H9 (cell line): ENCODE data around the gene IL1RN. TPM values are rescaled to one million over a fixed set of nuclear protein-coding genes. Genes with fewer than 3 reads are reported as not detected.

Source experiments
- DNase-seq: peaks from one replicate; pipeline ENCODE4 v3.0.0-alpha.2; 2017
- H2AFZ ChIP-seq: one replicate; pipeline ENCODE4 v1.6.1; 2013; ENCODE audit warnings: mild to moderate bottlenecking, low read length, control low read depth, moderate library complexity
- H2AK5ac ChIP-seq: 2 replicates; pipeline ENCODE4 v1.6.1; 2013; ENCODE audit warnings: low read length, control low read depth, mixed read lengths; ENCODE audit not compliant: insufficient read length
- H2BK120ac ChIP-seq: one replicate; pipeline ENCODE4 v1.6.1; 2013; ENCODE audit warnings: low read depth, mild to moderate bottlenecking, low read length, control low read depth, inconsistent platforms; ENCODE audit not compliant: poor library complexity, severe bottlenecking
- H2BK12ac ChIP-seq: 2 replicates; pipeline ENCODE4 v1.6.1; 2013; ENCODE audit warnings: low read length, control low read depth, mixed read lengths, low read depth; ENCODE audit not compliant: insufficient read length
- H2BK15ac ChIP-seq: 2 replicates; pipeline ENCODE4 v1.6.1; 2013; ENCODE audit warnings: low read depth, low read length, control low read depth
- H2BK20ac ChIP-seq: one replicate; pipeline ENCODE4 v1.6.1; 2013; ENCODE audit warnings: low read depth, mild to moderate bottlenecking, low read length, control low read depth, inconsistent platforms; ENCODE audit not compliant: poor library complexity, severe bottlenecking
- H2BK5ac ChIP-seq: 2 replicates; pipeline ENCODE4 v1.6.1; 2013; ENCODE audit warnings: low read length, control low read depth, mixed read lengths; ENCODE audit not compliant: insufficient read length
- H3K14ac ChIP-seq: 2 replicates; pipeline ENCODE4 v1.6.1; 2013; ENCODE audit warnings: low read length, control low read depth; ENCODE audit not compliant: insufficient read depth
- H3K18ac ChIP-seq: 2 replicates; pipeline ENCODE4 v1.6.1; 2013; ENCODE audit warnings: low read depth, mild to moderate bottlenecking, mixed read lengths, low read length, control low read depth; ENCODE audit not compliant: insufficient read length
- H3K23ac ChIP-seq: 2 replicates; pipeline ENCODE4 v1.6.1; 2013; ENCODE audit warnings: low read length, control low read depth, mixed read lengths, low read depth; ENCODE audit not compliant: insufficient read length
- H3K23me2 ChIP-seq: 2 replicates; pipeline ENCODE4 v1.6.1; 2013; ENCODE audit warnings: low read depth, mild to moderate bottlenecking, mixed read lengths, low read length, control low read depth; ENCODE audit not compliant: insufficient read length, poor library complexity, severe bottlenecking
- H3K27ac ChIP-seq: 2 replicates; pipeline ENCODE4 v1.5.1; 2013; ENCODE audit warnings: low read length, control low read depth, mixed read lengths, low read depth; ENCODE audit not compliant: insufficient read length
- H3K27me3 ChIP-seq: 2 replicates; pipeline ENCODE4 v1.6.1; 2013; ENCODE audit warnings: low read length, control low read depth, inconsistent platforms; ENCODE audit not compliant: insufficient read depth
- H3K4ac ChIP-seq: 2 replicates; pipeline ENCODE4 v1.6.1; 2013; ENCODE audit warnings: low read depth, mild to moderate bottlenecking, control low read depth, inconsistent platforms, low read length, moderate library complexity
- H3K4me1 ChIP-seq: 2 replicates; pipeline ENCODE4 v1.6.1; 2013; ENCODE audit warnings: low read length, control low read depth, inconsistent platforms; ENCODE audit not compliant: insufficient read depth
- H3K4me2 ChIP-seq: 2 replicates; pipeline ENCODE4 v1.6.1; 2013; ENCODE audit warnings: low read length, control low read depth, mixed read lengths; ENCODE audit not compliant: insufficient read length, insufficient read depth
- H3K56ac ChIP-seq: 2 replicates; pipeline ENCODE4 v1.6.1; 2013; ENCODE audit warnings: low read depth, mild to moderate bottlenecking, mixed read lengths, low read length, control low read depth; ENCODE audit not compliant: insufficient read length
- H3K79me1 ChIP-seq: 2 replicates; pipeline ENCODE4 v1.6.1; 2013; ENCODE audit warnings: low read depth, mild to moderate bottlenecking, moderate library complexity, low read length, control low read depth, inconsistent platforms; ENCODE audit not compliant: insufficient read depth, poor library complexity, severe bottlenecking
- H3K79me2 ChIP-seq: 2 replicates; pipeline ENCODE4 v1.6.1; 2013; ENCODE audit warnings: low read length, control low read depth, inconsistent platforms; ENCODE audit not compliant: insufficient read depth
- H3K9ac ChIP-seq: 2 replicates; pipeline ENCODE4 v1.6.1; 2013; ENCODE audit warnings: low read length, control low read depth, mixed read lengths; ENCODE audit not compliant: insufficient read length; ENCODE audit errors: extremely low read depth
- H3K9me3 ChIP-seq: one replicate; pipeline ENCODE4 v1.6.1; 2013; ENCODE audit warnings: low read depth, low read length, inconsistent platforms; ENCODE audit not compliant: control insufficient read depth
- H3T11ph ChIP-seq: one replicate; pipeline ENCODE4 v1.6.1; 2013; ENCODE audit warnings: mild to moderate bottlenecking, low read length, control low read depth, inconsistent platforms
- H4K20me1 ChIP-seq: one replicate; pipeline ENCODE4 v1.6.1; 2013; ENCODE audit not compliant: control insufficient read depth, insufficient read length, insufficient read depth
- H4K5ac ChIP-seq: 2 replicates; pipeline ENCODE4 v1.6.1; 2013; ENCODE audit warnings: low read depth, mild to moderate bottlenecking, mixed read lengths, low read length, control low read depth; ENCODE audit not compliant: insufficient read length
- H4K8ac ChIP-seq: replicated peaks from 2 replicates; pipeline ENCODE4 v1.6.1; 2013; ENCODE audit warnings: low read length, control low read depth, mixed read lengths, low read depth; ENCODE audit not compliant: insufficient read length
- H4K91ac ChIP-seq: 2 replicates; pipeline ENCODE4 v1.6.1; 2013; ENCODE audit warnings: low read depth, mild to moderate bottlenecking, moderate library complexity, mixed read lengths, low read length, control low read depth; ENCODE audit not compliant: insufficient read length
- H3K27ac Mint-ChIP-seq, 3 experiments: 2 replicates in 2 of 3; 3 replicates in 1 of 3; pipeline ENCODE4 v1.8.0; 2020 to 2021; ENCODE audit warnings: mixed read lengths in 3 of 3, mild to moderate bottlenecking in 1 of 3, moderate library complexity in 1 of 3
- H3K27me3 Mint-ChIP-seq: 2 replicates; pipeline ENCODE4 v1.8.0; 2021; ENCODE audit warnings: low read depth, mild to moderate bottlenecking, moderate library complexity, mixed read lengths
- H3K36me3 Mint-ChIP-seq, 3 experiments: 2 replicates in 2 of 3; 3 replicates in 1 of 3; pipeline ENCODE4 v1.8.0; 2020 to 2021; ENCODE audit warnings: low read depth in 3 of 3, mixed read lengths in 3 of 3; ENCODE audit not compliant: insufficient read depth in 1 of 3
- H3K4me1 Mint-ChIP-seq, 2 experiments: 2 replicates each; pipeline ENCODE4 v1.8.0; 2020; ENCODE audit warnings: mixed read lengths in 2 of 2
- H3K4me3 Mint-ChIP-seq, 2 experiments: 2 replicates in 1 of 2; 3 replicates in 1 of 2; pipeline ENCODE4 v1.8.0; 2020 to 2021; ENCODE audit warnings: mild to moderate bottlenecking in 2 of 2, mixed read lengths in 2 of 2, moderate library complexity in 1 of 2
- H3K9me3 Mint-ChIP-seq, 2 experiments: 2 replicates in 1 of 2; 3 replicates in 1 of 2; pipeline ENCODE4 v1.8.0; 2020; ENCODE audit warnings: mild to moderate bottlenecking in 2 of 2, mixed read lengths in 2 of 2, moderate library complexity in 1 of 2
- CTCF ChIP-seq: fragments of 200-600 bp; sonication (generic); conservative IDR thresholded peaks from 3 replicates; pipeline ENCODE4 v1.8.0; 2021; ENCODE audit warnings: antibody characterized with exemption, mild to moderate bottlenecking
- WGBS: extraction: QIAGEN DNeasy Blood & Tissue Kit; methylation state at CpG from one replicate; pipeline ENCODE4 v1.1.7; 2013; ENCODE audit warnings: missing lambda C conversion rate, low lambda C conversion rate, mixed read lengths; ENCODE audit not compliant: insufficient read length; ENCODE audit errors: extremely low coverage; 5-methylcytosine and 5-hydroxymethylcytosine counted together
- total RNA-seq: library from RNA; stranded (reverse); gene quantifications from 2 replicates; pipeline ENCODE4 v1.2.1, GENCODE V29; 2021

Gene IL1RN
- total RNA-seq, 1 experiment from 2014 or later: not detected

- H3K4me1 Mint-ChIP-seq: peaks cover 12 to 13% of the 10 kb centered on the region in 2 experiments
- no CpG with 5 or more reads among the region's 8 CpGs for WGBS
- H3K27ac Mint-ChIP-seq: no peak overlapping the region
- Histone ChIP-seq H3K9ac (no peak overlapping the region), H3K18ac (no peak overlapping the region), H4K5ac (no peak overlapping the region), H4K91ac (no peak overlapping the region), H2BK12ac (no peak overlapping the region), H3K79me2 (no peaks in the 10 kb centered on the region), H2BK5ac (no peak overlapping the region), H2AK5ac (no peak overlapping the region), H3K56ac (no peak overlapping the region), H2AFZ (no peak overlapping the region), H4K20me1 (no peaks in the 10 kb centered on the region), H2BK15ac (no peak overlapping the region), H3K4ac (no peak overlapping the region), H2BK120ac (no peak overlapping the region), H3K4me2 (no peak overlapping the region), H2BK20ac (no peak overlapping the region), H3K4me1 (no peaks in the 10 kb centered on the region; the same call in 1 of the 2 replicates), H3K23me2 (no peaks in the 10 kb centered on the region), H3K9me3 (no peaks in the 10 kb centered on the region), H3K23ac (no peak overlapping the region), H3K14ac (no peak overlapping the region), H4K8ac (no peak overlapping the region), H3T11ph (no peak overlapping the region), H3K27me3 (no peaks in the 10 kb centered on the region), H3K79me1 (no peaks in the 10 kb centered on the region), H3K27ac (no peak overlapping the region)
- no peaks in the 10 kb centered on the region; a peak in 1 of 7 replicates for H3K36me3 Mint-ChIP-seq
- H3K27me3 Mint-ChIP-seq: peaks cover 9% of the 10 kb centered on the region
- no peaks in the 10 kb centered on the region; a peak in 1 of 5 replicates for H3K9me3 Mint-ChIP-seq
- DNase-seq: no peak
- H3K4me3 Mint-ChIP-seq: no peak overlapping the region
- no peak for TF ChIP-seq CTCF
Measured at GRCh38 chr2:113183264-113183663, 55.9 kb downstream of the IL1RN start.

Other genes starting within 250 kb of the IL1RN start
- 0.55 TPM in 1 of 2 replicates, not detected in the other for gene IL37, start 216.4 kb upstream of the IL1RN start, total RNA-seq
- gene IL36G, start 149.6 kb upstream of the IL1RN start, total RNA-seq: not detected in 2 replicates
- not detected in 2 replicates for gene IL36A, start 122.1 kb upstream of the IL1RN start, total RNA-seq
- not detected in 2 replicates for gene IL36B, start 74.7 kb upstream of the IL1RN start, total RNA-seq
- not detected in 2 replicates for gene IL36RN, start 68.4 kb upstream of the IL1RN start, total RNA-seq
- gene IL1F10, start 59.6 kb upstream of the IL1RN start, total RNA-seq: not detected in 2 replicates
- gene PSD4, start 46.4 kb downstream of the IL1RN start, total RNA-seq: 1.0 and 1.5 TPM in 2 replicates
- not detected in 2 replicates for gene PAX8, start 151.3 kb downstream of the IL1RN start, total RNA-seq